Skeletal muscle tissue (tissue), 4 donors: ENCODE results near the gene SMIM24. TPM values are rescaled to one million over a fixed set of nuclear protein-coding genes. Genes with fewer than 3 reads are reported as not detected.
A peak's percentile ranks its signal among the peaks of the same experiment; 100 is the strongest.
"Not testable (repeated sequence)": the region's sequence is repeated elsewhere in the genome, so short reads cannot be mapped to it uniquely, and the experiment has no call there.

ENCODE experiments used
- H3K27ac ChIP-seq: one replicate; pipeline ENCODE4 v1.7.0; 2013; ENCODE audit warnings: mild to moderate bottlenecking, low read depth, low read length, inconsistent platforms
- H3K27me3 ChIP-seq, 3 donors: one replicate each; pipeline ENCODE4 v1.7.0; 2013; ENCODE audit warnings: low read length in 3 of 3; ENCODE audit not compliant: control insufficient read depth in 3 of 3, insufficient read depth in 3 of 3
- H3K36me3 ChIP-seq, 3 donors: one replicate each; pipeline ENCODE4 v1.7.0; 2013; ENCODE audit warnings: low read length in 3 of 3; ENCODE audit not compliant: control insufficient read depth in 3 of 3, insufficient read depth in 3 of 3
- H3K4me1 ChIP-seq, 3 donors: one replicate each; pipeline ENCODE4 v1.7.0; 2013; ENCODE audit warnings: low read length in 3 of 3, mild to moderate bottlenecking in 3 of 3; ENCODE audit not compliant: control insufficient read depth in 3 of 3, insufficient read depth in 3 of 3
- H3K4me3 ChIP-seq, 3 donors: one replicate each; pipeline ENCODE4 v1.7.0; 2013; ENCODE audit warnings: low read length in 3 of 3
- H3K9ac ChIP-seq, 3 donors: one replicate each; pipeline ENCODE4 v1.7.0; 2013; ENCODE audit warnings: low read length in 3 of 3, mild to moderate bottlenecking in 3 of 3, moderate library complexity in 2 of 3, low read depth in 1 of 3
- H3K9me3 ChIP-seq, 3 donors: one replicate each; pipeline ENCODE4 v1.7.0; 2013; ENCODE audit warnings: low read length in 3 of 3; ENCODE audit not compliant: control insufficient read depth in 3 of 3
- total RNA-seq: library from RNA; depleted of rRNA; stranded (reverse); fragments of >200 nt; gene quantifications from one replicate; pipeline ENCODE4 v1.2.3, GENCODE V29; 2014
- donor health status: Osteomylitis.

The SMIM24 gene
- total RNA-seq, 1 donor from 2014 or later: not detected

DNA sequence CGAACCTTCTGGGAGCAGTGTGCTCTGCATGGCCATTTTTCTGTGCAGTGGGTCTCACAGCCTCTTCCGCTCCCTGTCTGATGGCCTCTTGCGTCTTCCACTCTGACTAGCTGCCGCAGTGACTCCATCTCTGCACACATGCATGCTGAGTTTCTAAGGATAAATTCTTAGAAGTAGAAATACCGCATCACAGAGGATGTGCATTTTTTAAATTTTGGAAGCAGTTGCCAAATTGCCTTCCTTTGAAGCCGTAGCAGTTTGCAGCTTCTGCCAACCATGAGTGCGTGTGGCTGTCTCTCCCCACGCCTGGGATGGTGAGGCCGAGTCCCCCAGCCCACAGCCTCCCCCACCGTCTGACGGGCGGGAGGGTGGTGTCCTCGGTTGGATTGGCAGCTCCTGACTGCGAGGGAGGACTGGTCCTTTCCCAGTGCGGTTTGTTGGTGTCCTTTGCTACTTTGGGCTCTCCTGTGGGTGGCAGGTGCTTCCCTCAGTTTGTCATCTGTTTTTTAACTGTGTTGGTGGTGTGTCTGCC is 35.6 kb upstream of the SMIM24 start:
- Histone ChIP-seq H3K27ac (peak overlapping the region; percentile 64), H3K4me3 (no peak overlapping the region), H3K4me1 (peaks cover 27 to 44% (median 28%) of the 10 kb centered on the region in 3 donors), H3K9ac (peak overlapping the region in 1 of 3 donors; percentile 50), H3K36me3 (peaks cover 2 to 7% (median 7%) of the 10 kb centered on the region in 3 donors), H3K27me3 (no peaks in the 10 kb centered on the region), H3K9me3 (no peaks in the 10 kb centered on the region)

GRCh38 chr19:3514930-3515329 is 34.6 kb upstream of the SMIM24 start:
- Histone ChIP-seq H3K36me3 (peaks cover under 1 to 8% (median 7%) of the 10 kb centered on the region in 3 donors), H3K4me3 (no peak overlapping the region), H3K4me1 (peaks cover 27 to 44% (median 28%) of the 10 kb centered on the region in 3 donors), H3K27me3 (no peaks in the 10 kb centered on the region), H3K9me3 (no peaks in the 10 kb centered on the region), H3K9ac (no peak overlapping the region), H3K27ac (no peak overlapping the region)

DNA sequence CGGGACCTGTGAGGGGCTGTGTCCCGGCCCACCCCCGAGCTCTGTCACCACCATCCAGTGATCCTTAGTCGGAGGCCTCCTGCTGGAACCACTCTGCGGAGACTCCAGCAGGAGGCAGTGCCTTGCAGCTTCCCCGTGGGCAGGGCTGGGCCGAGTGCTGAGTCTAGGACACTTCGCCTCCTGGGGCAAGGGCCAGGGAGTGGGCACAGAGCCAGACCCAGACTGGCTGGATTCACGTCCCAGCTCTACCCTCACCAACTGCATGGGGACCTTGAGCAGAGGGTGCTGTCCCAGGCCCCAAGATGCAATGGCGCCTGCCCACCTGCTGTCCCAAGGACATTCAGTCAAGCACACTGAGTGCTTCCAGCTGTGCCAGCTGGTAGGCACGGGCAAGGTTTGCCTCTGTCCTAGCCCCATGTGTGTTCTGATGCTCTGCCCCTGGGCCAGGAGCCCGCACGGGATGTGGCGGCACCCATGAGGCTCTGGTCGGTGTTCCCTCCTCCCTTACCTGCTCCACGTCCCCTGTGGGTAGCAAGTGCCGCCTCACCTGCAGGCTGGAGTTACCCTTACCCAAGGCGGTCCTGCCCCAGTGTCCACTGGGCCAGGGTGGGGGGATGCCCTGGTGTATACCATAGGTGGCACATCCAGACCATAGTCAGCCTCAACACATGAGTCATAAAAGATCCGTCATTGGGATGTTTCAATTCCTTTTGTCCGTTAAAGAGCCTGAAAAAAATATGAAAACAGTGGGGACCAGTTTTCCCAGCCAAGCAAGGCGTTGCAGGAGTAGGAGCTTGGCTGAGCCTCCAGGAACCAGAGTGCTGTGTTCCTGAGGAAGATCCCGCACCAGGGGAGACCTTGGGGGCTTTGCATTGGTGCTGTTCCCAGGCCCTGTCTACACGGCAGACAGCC is 33.2 kb upstream of the SMIM24 start:
- peak overlapping the region in 1 of 3 donors; percentile 25 for H3K9ac ChIP-seq
- H3K27me3 ChIP-seq: no peaks in the 10 kb centered on the region
- H3K4me3 ChIP-seq: no peak overlapping the region
- no peak overlapping the region for H3K27ac ChIP-seq
- H3K36me3 ChIP-seq: peaks cover 2 to 8% (median 8%) of the 10 kb centered on the region in 3 donors
- peaks cover 27 to 54% (median 28%) of the 10 kb centered on the region in 3 donors for H3K4me1 ChIP-seq
- H3K9me3 ChIP-seq: no peaks in the 10 kb centered on the region

DNA sequence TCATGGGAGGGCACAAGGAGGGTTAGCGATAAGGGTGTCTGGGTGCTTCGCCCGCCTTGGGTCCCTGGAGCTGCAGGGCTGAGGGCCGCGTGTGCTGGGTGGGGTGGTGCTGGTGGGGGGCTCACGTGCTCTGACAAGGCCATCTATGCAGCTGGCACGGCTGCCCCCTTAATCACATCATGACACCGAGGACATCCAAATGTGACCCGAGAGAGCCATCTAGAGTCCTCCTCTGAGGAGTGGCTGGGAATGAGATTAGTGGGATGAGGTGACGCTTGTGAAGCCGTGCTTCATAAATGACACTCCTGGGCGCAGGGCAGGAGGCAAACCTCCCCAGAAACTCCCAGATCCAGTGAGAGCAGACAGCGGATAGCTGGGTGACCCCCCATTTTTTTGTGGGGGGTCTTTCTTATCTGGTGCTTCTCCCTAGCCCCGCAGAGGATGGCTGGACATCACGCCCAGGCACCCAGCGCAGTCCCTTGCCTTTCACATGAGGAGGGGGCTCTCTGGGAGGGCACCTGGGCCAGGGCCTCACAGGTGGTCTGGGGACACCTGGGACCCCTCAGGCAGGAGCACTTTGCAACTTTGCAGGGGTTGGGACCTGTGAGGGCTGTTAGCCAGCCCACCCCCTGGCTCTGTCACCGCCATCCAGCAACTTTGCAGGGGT is 32.4 kb upstream of the SMIM24 start:
- H3K27ac ChIP-seq: no peak overlapping the region
- peaks cover 2 to 8% (median 8%) of the 10 kb centered on the region in 3 donors for H3K36me3 ChIP-seq
- H3K4me3 ChIP-seq: no peak overlapping the region
- H3K4me1 ChIP-seq: peaks cover 29 to 56% (median 30%) of the 10 kb centered on the region in 3 donors
- peak overlapping the region in 1 of 3 donors; percentile 25 for H3K9ac ChIP-seq
- H3K9me3 ChIP-seq: no peaks in the 10 kb centered on the region
- no peaks in the 10 kb centered on the region for H3K27me3 ChIP-seq

DNA sequence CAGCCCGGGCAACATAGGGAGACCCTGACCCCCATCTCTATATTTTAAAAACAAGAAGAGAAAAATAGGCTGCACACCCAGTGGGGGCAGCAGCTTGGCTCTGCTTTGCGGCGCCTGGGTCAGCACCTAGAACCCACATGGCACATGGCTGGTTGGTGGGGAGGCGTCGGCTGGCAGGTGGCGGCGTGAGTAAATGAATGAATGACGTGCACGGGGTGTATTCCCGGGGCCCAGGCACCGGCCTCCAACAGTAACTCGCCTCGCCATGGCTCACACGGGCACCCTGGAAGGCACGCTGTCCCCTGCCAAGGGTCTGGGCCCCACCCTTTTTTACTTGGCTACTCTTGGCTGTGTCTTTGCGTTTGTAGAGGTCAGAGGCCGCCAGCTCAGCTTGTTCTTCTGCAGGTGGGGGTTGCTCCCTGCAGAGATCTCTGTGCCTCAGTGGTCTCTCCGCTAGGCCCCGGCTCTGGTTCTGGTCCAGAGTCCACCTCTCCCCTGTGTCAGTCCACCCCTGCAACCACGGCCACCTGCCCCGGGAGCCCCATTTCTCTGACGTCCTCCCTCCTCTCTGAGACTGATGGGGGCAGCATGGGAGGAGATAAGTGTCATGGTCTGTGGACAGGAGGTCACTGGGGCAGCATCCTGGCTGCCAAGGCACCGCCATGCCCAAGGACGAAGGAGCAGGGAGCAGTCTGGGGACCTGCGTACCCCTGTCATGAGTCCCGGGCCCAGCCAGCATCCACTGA is 31.4 kb upstream of the SMIM24 start:
- H3K4me1 ChIP-seq: peaks cover 30 to 61% (median 34%) of the 10 kb centered on the region in 3 donors
- no peaks in the 10 kb centered on the region for H3K9me3 ChIP-seq
- H3K36me3 ChIP-seq: peaks cover 2 to 8% (median 8%) of the 10 kb centered on the region in 3 donors
- H3K27ac ChIP-seq: no peak overlapping the region
- peak overlapping the region in 1 of 3 donors; percentile 8 for H3K9ac ChIP-seq
- H3K4me3 ChIP-seq: no peak overlapping the region
- no peaks in the 10 kb centered on the region for H3K27me3 ChIP-seq

DNA sequence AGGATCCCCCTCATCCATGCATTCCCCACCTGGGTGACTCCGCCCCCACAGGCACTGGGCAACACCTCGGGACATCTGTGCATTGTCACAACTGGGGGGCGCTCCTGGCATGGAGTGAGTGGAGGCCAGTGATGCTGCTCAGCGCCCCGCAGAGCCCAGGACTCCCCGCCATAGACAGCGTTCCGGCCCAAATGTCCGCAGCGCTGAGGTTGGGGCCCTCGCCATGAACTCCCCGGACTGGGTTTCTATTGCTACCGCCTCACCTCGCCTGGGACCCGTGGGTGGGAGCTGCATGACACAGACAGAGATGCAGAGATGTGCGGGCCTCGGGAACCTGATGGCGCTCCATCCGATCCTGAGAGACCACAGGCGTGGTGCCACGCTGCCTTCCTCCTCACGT is 30.4 kb upstream of the SMIM24 start:
- Histone ChIP-seq H3K9me3 (no peaks in the 10 kb centered on the region), H3K27me3 (no peaks in the 10 kb centered on the region), H3K4me3 (no peak overlapping the region), H3K4me1 (peaks cover 22 to 53% (median 27%) of the 10 kb centered on the region in 3 donors), H3K9ac (no peak overlapping the region), H3K36me3 (peaks cover 2 to 8% (median 8%) of the 10 kb centered on the region in 3 donors), H3K27ac (no peak overlapping the region)

GRCh38 chr19:3509566-3509989 is 29.3 kb upstream of the SMIM24 start:
- Histone ChIP-seq H3K27me3 (no peaks in the 10 kb centered on the region), H3K4me1 (peaks cover 24 to 58% (median 28%) of the 10 kb centered on the region in 3 donors), H3K9ac (no peak overlapping the region), H3K9me3 (no peaks in the 10 kb centered on the region), H3K4me3 (no peak overlapping the region), H3K36me3 (peaks cover 2 to 8% (median 8%) of the 10 kb centered on the region in 3 donors), H3K27ac (no peak overlapping the region)

DNA sequence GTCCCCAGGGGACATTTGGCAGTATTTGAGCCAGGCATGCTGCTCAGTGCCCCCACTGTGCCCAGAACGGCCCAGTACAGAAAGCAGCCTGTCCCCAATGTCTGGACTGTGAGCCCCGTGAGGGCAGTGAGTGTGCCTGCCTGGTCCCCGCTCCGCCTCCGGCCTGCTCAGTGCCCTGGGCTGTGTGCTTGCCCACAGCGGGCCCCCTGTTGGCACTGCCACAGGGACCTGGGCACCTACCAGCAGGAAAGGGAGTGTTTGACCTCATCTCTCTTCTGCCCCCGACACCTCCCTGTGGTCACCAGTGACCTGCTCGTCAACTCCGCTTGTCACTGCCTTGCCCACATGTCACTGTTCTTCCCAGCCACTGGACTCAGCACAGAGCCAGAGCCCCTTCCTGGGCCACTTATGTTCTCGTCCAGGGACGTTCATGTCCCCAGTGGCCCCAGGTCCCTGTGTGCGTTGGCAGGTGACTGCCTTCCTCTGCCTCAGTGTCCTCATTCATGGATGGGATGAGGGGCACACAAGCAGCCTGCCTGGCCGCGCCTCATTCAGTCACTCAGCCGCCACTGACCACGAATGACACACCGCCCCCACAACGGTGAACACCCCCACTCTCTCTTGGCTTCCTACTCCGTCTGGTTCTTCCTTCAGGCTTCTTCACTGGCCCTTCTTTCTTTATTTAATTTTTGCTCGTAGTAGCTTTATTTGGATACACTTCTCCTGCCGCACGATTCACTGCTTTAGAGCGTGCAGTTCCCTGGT is 28.6 kb upstream of the SMIM24 start:
- H3K4me3 ChIP-seq: no peak overlapping the region
- peaks cover 22 to 55% (median 28%) of the 10 kb centered on the region in 3 donors for H3K4me1 ChIP-seq
- H3K9me3 ChIP-seq: no peaks in the 10 kb centered on the region
- peaks cover 2 to 8% (median 8%) of the 10 kb centered on the region in 3 donors for H3K36me3 ChIP-seq
- no peaks in the 10 kb centered on the region for H3K27me3 ChIP-seq
- H3K9ac ChIP-seq: no peak overlapping the region
- no peak overlapping the region for H3K27ac ChIP-seq

DNA sequence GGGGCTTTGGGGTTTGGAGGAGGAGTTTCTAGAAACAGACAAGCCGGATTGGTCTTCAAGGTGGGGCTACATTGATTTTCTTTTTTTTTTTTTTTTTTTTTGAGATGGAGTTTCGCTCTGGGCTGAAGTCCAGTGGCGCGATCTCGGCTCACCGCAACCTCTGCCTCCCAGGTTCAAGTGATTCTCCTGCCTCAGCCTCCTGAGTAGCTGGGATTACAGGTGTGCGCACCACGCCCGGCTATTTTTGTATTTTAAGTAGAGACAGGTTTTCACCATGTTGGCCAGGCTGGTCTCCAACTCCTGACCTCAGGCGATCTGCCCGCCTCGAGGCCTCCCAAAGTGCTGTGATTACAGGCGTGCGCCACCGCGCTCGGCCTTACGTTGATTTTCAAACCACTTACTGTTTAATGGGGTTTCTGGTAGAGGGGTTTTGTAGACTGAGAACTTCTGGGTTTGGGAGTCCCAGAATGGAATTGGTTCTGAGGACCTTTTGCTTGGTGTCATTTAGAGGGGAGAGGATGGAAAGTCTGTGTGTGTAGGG is 27.9 kb upstream of the SMIM24 start:
- peaks cover 19 to 47% (median 23%) of the 10 kb centered on the region in 3 donors for H3K4me1 ChIP-seq
- H3K9ac ChIP-seq, H3K4me3 ChIP-seq, H3K9me3 ChIP-seq, H3K36me3 ChIP-seq, H3K27ac ChIP-seq, H3K27me3 ChIP-seq: not testable (repeated sequence)
